GM21717 (cell line): ENCODE results near the gene ERFL.
"Not testable (repeated sequence)": the region's sequence is repeated elsewhere in the genome, so short reads cannot be mapped to it uniquely, and the experiment has no call there.

Source experiments
- ATAC-seq: cut with Tn5 transposase; IDR thresholded peaks from one replicate; pipeline ENCODE4 v1.9.1; 2021; ENCODE audit warnings: mild to moderate bottlenecking, moderate library complexity; ENCODE audit not compliant: unreplicated experiment

The ERFL gene

DNA sequence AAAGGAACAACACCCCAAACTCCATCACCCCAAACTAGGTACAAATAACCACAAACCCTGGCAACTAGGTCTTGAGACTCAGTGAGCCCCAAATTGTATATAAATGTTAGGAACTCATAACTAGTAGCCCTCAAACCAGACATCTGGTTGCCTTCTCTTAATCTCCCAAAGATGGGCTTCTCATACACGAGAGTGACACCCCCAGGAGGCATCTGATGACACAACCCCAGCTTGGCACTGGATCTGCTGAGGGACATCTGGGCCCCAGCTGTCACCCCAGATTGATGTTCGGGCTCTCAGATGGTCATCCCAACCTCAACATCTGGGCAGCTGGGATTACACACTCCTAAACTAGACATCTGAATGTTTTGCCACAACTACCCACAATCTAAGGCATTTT lies 16.1 kb upstream of the ERFL start:
- ATAC-seq: no peak

DNA sequence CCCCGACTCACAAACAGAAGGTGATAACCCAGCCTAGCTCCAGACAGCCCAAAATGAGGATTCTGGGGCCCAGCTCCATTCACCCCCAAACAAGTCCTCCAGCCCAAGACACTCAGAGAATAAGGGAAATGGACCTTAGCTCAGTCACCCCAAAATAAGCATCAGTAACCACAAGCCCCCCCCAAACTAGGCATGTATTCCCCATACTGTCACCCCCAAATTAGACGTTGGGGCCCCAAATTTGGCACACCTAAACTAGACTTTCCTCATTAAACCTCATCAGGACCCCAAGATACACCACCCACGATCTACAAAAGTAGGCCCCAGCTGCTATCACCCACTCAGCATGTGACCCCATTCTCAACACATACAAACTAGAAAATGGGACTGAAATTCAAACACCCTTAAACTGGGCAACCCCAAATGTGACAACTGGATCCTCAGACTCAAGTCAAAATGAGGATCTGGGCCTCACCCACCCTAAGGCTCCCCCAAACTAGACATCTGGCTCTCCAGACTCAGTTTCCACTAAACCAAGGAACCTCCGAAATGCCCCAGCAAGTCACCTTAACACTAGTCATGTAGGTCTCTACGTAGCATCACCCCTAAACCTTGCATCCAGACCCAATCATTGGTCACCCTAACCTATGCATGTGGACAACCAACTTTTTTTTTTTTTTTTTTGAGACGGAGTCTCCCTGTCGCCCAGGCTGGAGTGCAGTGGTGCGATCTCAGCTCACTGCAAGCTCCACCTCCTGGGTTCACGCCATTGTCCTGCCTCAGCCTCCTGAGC lies 13.4 kb upstream of the ERFL start:
- ATAC-seq: no peak

DNA sequence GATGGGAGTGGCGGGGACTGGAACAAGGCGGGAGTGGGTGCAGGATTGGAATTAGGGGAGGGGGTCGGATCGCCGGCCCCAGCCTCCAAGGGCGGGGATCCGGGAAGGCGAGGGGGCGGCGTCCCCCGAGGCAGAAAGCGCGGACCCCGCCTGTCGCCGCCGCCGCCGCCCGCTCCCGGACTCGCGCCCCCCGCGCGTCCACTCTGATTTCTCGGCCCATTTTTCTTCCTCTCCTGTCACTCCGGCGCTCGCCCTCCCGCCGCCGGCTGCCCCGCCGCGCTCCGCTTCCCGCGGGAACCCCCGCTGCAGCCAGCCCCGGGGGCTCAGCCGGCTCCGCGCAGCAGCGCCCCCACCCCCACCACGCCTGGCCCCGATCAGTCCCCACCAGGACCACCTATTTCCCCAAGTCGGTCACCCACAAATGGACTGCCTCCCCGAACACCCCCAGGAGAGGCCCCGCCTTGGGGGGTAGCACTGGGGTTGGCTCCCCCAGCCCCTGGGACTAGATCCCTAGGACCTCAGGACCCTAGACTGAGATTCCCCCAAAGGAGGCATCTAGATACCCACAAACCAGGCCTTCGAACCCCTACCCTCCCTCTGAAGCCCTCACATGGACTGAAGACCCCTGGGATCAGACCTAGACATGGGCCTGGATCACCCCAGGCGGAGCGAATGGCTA lies 12.6 kb upstream of the ERFL start:
- no peak for ATAC-seq

DNA sequence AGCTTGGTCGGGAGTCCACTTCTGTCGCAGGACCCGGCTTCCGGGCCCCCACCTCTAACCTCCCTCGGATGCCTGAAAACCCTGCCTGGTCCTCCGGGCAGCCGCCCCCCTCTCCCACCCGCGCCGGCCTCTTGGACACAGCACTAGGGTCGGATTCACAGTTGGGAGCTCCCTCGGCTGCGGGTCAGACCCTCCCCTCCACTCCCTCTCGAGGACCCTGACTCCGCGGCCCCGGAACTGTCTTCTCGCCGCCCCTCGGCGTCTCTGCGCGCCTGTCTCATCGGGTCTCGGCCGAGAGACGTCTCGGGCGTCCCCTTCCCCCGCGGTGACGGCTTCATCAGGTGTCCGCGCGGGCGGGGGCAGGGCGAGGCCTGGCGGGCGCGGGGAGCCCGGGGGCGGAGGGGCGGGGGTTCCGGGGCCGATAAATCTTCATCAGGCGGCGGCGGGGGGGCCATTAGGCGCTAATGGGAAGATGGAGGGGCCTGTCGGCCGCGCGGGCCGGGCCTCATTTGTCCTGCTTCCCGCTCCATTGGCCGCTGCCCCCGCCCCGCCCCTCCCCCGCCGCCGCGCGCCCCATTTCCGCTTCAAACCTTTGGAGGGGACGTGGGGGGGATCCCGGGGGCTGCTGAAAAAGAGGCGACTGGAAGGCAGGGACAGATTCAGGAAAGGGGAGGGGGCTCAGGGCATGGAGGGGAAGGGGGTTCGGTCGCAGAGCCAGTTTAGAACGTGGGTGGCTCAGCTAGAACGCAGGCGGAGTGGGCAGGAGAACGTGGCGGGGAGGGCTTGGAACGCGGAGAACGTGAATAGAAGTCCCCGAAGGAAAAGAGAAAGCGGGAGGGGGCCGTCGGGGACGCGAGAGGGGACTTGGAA lies 11.8 kb upstream of the ERFL start:
- ATAC-seq: no peak

DNA sequence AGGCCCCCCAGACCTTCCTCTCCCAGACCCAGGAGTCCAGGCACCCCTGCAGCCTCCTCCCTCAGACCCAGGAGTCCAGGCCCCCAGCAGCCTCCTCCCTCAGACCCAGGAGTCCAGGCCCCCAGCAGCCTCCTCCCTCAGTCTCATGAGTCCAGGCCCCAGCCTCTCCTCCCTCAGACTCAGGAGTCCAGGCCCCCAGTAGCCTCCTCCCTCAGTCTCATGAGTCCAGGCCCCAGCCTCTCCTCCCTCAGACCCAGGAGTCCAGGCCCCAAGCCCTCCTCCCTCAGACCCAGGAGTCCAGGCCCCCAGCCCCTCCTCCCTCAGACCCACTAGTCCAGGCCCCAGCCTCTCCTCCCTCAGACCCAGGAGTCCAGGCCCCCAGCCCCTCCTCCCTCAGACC lies 11.0 kb upstream of the ERFL start:
- ATAC-seq: not testable (repeated sequence)

DNA sequence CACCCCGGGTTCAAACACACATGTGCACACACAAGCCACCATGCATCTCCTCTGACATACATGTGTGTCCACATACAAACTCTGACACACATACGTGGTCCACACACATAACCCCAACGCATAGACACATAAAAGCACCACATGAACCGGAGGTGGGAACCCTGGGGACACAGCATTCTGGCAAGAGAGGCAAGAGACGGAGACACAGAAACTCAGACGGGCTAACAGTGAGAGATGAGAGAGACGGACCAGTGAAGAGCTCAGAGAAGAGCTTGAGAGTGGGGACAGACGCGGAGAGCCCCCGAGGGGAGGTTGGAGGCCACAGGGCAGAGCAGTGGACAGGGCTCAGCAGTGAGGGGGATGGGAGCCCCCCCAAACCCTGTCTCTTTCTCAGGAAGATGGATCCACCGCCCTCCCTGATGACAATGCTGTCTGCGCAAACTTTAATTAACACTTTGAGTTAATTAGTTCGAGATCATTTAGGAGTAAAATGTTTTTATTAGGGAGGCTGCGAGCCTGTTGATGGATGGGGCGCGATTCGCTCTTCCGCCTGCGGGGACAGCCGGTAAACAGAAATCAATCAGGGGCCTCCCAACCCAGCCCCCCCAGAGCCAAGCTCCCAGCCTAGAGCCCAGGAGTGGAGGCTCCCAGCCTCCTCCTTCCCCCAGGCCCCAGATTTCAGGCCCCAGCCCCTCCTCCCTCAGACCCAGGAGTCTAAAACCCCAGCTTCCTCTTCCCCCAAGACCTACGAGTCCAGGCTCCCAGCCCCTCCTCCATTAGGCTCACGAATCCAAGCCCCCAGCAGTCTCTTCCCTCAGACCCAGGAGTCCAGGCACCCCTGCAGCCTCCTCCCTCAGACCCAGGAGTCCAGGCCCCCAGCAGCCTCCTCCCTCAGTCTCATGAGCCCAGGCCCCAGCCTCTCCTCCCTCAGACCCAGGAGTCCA lies 9.5 kb upstream of the ERFL start:
- ATAC-seq: no peak

DNA sequence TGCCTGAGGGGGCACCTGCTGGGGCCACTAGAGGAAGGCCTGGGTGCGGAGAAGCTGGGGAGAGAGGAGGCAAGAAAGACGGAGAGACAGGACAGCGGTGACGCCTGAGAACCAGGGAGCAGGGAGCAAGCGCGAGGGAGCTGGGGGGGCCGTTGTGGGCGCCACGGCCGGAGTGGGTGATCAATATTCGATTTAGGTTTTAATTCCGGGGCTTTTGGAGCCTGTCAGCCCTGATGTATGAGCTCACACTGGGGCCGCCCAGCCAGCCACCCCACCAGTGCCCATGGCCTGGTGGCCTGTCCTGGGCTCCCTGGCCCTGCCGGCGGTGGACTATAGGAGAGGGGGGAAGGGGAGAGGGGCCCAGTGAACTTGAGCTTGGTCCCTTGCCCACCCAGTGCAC lies 8.7 kb upstream of the ERFL start:
- ATAC-seq: no peak

DNA sequence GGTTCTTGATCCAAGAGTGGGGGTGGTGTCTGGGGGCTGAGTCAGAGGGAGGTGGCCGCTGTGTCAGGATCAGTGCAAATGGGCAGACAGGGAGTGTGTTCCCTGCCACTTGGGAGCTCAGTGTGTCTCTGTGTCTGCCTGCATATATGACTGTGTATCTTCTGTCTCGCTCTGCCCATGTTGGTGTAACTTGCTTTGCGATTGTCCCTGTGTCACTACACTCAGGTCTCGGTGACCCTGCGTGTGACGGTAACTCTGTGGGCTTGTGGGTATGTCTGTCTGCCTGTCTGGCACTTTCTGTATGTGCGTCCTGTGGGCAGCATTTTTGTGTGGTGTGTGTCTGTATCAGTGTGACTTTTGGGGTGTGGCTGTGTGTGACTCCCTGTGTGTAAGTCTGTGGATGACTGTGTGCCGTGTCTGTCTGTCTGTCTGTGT lies 8.2 kb upstream of the ERFL start:
- ATAC-seq: no peak

DNA sequence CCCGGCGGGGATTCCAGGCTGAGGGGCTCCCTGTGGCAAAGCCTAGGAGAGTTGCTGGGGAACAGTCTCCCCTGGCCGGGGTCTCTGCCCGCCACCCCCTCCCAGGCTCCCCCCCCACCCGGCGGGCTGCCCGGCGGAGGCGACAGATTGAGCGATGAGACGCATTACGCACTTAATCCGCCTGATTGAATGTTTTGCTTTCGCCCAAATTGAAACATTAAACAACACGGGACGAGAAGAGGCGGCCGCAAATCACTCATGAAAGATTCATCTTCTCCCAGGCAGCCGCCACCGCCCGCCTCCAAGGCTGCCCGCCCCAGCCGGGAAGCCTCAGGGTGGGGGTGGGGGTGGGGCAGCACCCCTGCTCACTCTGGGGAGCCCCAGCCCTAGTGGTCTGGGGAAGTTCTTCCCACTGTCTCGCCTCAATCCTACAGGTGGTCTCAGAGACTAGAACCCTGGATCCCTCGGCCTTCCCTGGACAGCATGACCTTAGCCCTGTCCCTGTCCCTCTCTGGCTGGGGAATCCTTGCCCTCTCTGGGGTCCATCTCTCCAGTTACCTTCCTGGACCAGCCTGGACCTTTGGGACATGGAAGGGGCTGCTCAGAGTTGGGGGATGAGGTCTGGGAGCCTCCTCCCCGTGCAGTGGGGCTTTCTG lies 7.6 kb upstream of the ERFL start:
- no peak for ATAC-seq

DNA sequence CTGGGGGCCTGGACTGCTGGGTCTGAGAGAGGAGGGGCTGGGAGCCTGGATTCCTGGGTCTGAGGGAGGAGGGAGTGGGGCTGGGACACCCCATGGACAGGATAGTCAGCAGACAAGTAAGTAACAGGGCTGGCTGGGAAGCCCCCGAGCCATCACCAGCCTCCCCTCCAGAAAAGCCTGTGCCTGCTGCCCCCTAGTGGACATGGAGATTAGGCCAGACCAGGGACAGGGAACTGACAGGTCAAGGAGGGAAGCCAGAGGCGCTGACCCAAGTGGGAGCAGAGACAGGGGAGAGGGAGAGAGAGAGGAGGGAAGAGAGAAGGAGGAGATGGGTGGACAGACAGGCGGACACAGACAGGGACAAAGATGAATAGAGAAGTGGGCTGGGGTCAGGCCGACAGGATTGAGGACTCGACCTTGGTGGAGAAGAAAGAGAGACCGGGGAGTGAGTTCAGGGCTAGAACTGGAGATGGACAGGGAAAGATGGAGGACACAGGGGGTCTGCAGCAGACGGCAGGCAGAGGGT lies 6.7 kb upstream of the ERFL start:
- ATAC-seq: no peak

DNA sequence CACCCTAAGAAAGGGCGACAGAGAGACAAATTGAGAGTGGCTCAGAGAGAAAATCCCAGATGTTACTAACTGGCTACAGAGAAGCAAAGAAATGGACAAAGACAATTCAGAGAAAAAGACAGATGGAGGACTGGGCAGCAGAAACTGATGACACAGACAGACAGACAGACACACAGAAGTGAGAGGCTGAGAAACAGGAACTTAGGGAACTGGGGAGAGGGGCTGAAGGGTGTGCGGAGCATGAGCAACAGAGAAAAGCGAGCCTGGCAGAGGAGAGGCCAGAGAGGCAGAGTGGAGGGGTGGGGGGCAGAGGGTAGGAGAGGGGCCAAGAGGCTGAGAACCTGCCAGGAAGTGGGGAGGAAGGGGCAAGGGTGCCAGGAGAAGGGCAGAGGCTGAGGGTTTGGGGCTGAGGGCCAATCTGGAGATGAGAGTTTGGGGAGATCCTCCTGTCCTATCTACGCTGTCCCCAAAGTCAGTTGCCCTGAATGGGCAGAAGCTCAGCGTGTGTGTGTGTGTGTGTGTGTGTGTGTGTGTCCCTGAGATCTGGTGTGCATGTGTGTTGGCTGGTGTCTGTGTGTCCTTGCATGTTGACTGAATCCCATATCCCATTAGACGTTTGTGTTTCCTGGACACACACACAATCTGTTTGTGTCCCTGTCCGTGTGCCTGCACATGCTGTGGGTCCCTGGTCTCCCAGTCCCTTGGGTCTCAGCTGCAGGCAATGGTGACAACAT lies 5.6 kb upstream of the ERFL start:
- no peak for ATAC-seq

DNA sequence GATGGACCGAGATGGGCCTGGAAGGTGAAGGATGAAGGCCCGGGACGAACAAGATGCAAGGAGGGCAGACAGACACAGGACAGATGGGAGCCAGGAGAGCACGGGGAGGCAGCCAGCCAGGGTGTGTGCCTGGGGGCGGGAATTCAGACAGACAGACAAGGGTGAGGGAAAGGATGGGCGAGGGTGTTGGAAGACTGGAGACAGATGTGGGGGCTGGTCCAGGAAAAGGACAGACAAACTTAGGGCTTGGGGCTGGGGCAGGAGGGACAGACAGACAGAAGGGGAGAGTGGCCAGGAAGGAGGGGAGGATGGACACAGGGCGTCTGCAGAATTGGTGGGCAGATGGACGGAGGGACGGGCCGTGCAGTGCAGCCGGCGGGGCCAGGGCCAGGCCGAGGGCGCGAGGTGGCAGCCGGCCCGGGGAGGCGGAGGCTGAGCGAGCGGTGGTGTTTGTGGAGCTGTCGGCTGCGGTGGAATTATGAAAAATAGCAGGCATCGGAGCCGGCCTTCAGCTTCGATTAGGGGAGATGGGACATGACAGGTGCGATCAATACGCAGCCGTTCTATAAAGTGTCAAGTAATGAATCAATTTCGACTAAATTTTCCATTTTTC lies 4.6 kb upstream of the ERFL start:
- no peak for ATAC-seq

DNA sequence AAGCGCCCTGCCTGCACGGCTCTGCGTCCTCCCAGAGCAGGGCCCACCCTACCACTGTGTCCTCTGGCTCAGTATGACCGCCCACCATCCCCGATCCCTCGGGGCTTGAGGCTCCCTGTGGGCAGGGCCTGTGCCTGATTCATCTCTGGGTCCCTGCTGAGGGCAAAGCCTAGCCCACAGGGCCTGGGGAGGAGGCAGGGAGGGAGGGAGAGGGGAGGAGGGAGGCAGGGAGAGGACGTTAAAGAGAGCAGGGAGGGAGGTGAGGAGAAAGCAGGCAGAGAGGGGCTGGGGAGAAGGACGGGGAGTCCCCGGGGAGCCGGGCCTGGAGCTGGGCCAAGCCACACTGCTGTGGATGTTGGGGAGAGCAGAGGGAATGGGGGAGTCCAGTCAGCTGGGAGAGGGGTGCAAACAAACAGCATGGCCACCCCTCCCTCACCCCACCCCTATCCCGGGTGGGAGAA lies 4.0 kb upstream of the ERFL start:
- ATAC-seq: no peak

DNA sequence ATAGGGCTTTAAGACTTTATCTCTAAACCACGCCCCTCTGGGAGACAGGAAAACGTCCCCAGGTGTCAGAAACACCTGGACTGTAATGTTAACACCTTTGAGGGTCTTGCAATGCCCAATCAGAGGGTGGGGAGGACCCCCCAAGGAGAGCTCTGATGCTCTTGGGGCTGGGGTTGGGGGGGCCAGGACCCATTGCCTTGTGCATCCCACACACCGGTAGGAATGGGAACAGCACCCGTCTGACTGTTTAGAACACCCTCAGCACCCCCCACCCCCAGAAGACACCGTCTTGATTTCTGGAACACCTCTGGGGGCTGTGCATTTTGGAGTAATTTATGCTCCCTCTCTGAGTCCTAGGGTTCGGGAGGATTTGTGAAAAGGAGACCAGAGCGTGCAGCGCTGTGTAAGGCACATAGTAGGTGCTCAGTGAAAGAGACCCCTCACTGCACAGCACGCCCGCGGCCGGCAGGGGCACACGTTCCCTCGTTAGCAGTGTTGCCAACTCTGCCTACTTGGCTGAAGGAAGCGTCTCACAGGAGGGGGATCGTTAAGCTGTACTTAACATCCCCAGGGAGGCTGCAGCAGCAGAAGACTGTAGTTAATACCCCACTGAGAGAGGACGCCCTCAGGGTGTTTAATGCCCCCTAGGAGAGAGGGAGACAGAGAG lies 2.8 kb upstream of the ERFL start:
- no peak for ATAC-seq

DNA sequence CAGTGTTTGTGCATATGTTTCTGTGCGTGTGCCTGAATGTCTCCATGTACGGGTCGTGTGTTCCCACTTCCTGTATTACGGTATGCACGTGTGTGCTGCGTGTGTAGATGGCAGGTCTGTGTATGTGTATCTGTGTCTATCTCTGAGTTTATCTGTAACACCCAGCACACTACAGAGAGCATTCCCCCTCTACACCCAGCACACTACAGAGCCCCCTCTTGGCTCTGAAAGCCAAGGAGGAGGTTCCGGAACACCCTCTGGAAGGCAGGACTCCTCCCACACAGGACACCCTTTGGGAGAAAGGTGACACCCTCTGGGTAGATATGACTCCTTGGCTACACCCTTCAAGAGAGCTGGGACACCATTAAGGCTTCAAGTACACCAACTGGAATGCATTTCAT lies 2.1 kb upstream of the ERFL start:
- ATAC-seq: no peak

DNA sequence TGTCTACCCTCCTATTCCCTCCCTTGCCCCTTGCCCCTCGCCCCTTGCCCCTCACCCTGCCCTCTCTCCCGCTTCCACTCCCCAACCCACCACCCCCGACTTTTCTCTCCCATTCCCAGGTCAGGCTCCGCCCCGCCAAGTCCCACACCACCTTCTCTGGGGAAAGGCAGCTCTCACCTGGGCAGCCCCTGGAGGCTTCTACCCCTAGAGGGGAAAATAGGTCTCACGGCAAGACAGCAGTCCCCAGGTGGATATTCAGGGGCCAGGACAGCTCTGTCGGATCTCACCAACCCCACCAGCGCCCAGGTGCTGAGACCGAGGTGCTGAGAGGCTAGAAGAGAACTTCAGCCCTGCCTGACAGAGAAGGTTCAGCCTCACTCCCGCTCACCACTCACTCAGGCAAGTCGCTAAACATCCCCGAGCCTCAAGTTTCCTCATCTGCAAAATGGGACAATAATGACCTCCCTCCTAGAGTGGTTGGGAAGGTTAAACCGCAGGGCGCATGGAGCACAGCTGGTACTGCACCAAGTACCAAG lies 1.4 kb upstream of the ERFL start:
- no peak for ATAC-seq

DNA sequence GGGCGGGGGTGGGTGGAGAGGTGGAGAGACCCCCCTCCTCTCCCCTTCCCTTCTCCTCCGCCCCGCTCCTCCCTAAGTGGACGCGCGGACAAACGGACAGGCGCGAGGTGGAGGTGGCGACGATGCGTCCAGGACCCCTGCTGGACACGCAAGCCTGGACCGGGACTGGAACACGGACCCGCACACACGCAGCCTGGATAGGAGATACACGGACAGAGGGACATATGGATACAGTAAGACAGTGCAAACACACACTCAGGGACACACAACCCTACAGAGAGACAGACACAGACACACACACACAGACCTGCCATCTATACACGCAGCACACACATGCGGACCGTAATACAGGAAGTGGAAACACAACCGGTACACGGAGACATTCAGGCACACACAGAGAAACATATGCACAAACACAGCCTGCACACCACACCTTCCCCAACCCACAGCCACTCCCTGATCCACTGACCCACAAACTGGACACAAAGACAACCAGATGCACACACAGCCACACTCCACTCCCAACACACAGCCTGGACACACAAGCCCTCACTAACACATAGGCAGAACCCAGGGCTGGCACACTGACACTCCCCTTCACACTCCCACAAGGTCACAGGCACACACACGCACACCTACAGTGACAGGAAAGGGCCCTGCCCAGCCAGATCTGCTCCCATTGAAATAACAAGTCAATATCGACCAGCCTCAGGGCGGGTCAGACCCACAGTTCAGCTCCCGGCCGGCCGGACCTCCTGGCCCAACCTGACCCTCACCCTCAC lies 696 bp upstream of the ERFL start:
- no peak for ATAC-seq
